ENCODE measurements around the gene DYRK2. TPM values are rescaled to one million over a fixed set of nuclear protein-coding genes. Genes with fewer than 3 reads are reported as not detected.

Gene DYRK2
- 28.6 and 35.2 TPM in 2 replicates for total RNA-seq (2021)
- Bru-seq, nascent RNA, result percentile 89 among the genes with signal in this experiment
- BruChase-seq, experiment 1, labeled RNA remaining after a 2-hour chase, result percentile 97 among the genes with signal in this experiment
- percentile 79 among the genes with signal in this experiment for BruChase-seq, experiment 2, labeled RNA remaining after a 6-hour chase
- long read RNA-seq, full-length matches to known transcripts, result 25 of 32 reads
- long read RNA-seq, partial matches to known transcripts, result 0 of 32 reads
- long read RNA-seq, other reads (novel, unspliced or antisense), result 7 of 32 reads

DNA sequence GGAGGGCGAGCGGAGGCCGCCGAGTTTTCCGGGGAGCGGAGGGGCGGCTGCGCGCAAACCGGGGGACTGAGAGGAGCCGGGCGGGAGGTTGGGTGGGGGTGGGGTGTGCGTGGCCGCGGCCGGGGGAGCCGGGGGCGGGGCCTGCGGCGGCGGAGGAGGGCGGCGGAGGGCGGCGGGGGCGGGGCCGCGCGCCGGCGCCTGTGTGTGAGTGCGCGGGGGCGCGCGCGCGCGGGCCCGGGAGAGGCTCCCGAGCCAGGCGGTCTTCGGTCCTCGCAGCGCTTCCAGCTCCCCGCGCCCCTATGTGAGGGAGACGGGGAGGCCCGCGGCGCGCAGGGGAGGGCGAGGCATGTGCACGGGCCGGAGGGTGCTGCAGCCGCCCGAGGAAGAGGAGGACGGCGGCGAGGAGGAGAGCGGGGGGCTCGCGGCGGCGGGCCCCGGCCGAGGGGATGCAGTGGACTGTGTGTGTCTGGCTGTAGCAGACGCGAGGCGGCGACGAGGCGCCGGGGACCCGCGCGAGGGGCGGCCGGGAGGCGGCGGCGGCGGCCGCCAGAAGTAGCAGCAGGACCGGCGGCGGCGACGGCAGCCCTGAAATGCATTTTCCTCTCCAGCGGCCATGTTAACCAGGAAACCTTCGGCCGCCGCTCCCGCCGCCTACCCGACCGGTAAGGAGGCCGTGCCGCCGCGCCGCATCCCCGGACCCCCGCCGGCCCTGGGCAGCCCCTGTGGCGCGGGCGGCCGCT is at the start of gene DYRK2:
TSS of gene DYRK2 (plus strand) at position 225 of the 740 bp plus-strand sequence. CDS start at position 614, 389 bp downstream.
- CTCF ChIA-PET, result interaction anchor here (0.6 to 0.9 kb wide), 2 partner anchors 293 to 294 kb away, joined by 4 to 11 read pairs; no protein-coding TSS in a partner anchor
- no peaks in the 10 kb centered on the region for H3K27me3 ChIP-seq (replicated peaks; ENCODE audit: insufficient read depth, low read depth, low read length, poor library complexity)
- peaks cover 19% of the 10 kb centered on the region for H3K4me1 ChIP-seq (ENCODE audit: insufficient read depth, low read length, poor library complexity, severe bottlenecking)
- no peak for TF ChIP-seq EZH2 (IDR thresholded peaks at IDR 0.05; ENCODE audit: borderline replicate concordance, low read depth, low read length, poor library complexity, severe bottlenecking)
- TF ChIP-seq CTCF (conservative IDR thresholded peaks at IDR 0.05; ENCODE audit: low read depth, low read length), result no peak
- intact Hi-C loops (cut with micrococcal nuclease; ENCODE audit: unreplicated experiment), result loop anchor here (10.0 kb wide), 1 partner anchor 204 kb away; no protein-coding TSS in a partner anchor
- peak; percentile 87 for DNase-seq (ENCODE audit: low spot score)
- H3K36me3 ChIP-seq (ENCODE audit: insufficient read depth, low read length, poor library complexity, severe bottlenecking), result no peaks in the 10 kb centered on the region
- peak within 1 kb of the TSS; percentile 96 for H3K4me3 ChIP-seq (ENCODE audit: low read depth, low read length, poor library complexity, severe bottlenecking)
- POLR2A ChIA-PET (ENCODE audit: low non-redundant PET), result no interaction called here
- peak within 1 kb of the TSS; percentile 90 for H3K27ac ChIP-seq (ENCODE audit: low read depth, low read length, poor library complexity, severe bottlenecking)
- no peaks in the 10 kb centered on the region for H3K9me3 ChIP-seq (ENCODE audit: low read depth, low read length, poor library complexity, severe bottlenecking)
- BruUV-seq (replicated peaks), result no TSS peak

DNA sequence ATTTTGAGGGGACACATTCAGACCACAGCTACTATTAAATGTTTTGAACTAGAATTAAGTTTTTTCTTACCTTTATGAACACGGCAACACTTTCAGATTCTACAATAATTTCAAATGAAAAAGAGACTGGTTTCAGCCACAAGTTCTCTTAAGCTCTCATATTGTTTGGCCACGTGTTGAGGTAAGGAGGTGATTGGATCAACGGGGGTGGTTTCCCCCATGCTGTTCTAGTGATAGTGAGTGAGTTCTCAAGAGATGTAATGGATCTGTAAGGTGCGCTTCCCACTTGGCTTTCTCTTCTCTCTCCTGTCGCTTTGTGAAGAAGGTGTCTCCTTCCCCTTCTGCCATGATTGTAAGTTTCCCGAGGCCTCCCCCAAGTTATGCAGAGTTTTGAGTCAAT is 48.9 kb upstream of the DYRK2 start:
- intact Hi-C loops (cut with micrococcal nuclease; ENCODE audit: unreplicated experiment), result no loop called here
- H3K27ac ChIP-seq (ENCODE audit: low read depth, low read length, poor library complexity, severe bottlenecking), result no peak overlapping the region
- no TSS peak for BruUV-seq (replicated peaks)
- ChIA-PET CTCF (no interaction called here), POLR2A (ENCODE audit: low non-redundant PET) (no interaction called here)
- no peaks in the 10 kb centered on the region for H3K4me1 ChIP-seq (ENCODE audit: insufficient read depth, low read length, poor library complexity, severe bottlenecking)
- no peaks in the 10 kb centered on the region for H3K9me3 ChIP-seq (ENCODE audit: low read depth, low read length, poor library complexity, severe bottlenecking)
- no peak for TF ChIP-seq EZH2 (IDR thresholded peaks at IDR 0.05; ENCODE audit: borderline replicate concordance, low read depth, low read length, poor library complexity, severe bottlenecking)
- no peak for TF ChIP-seq CTCF (conservative IDR thresholded peaks at IDR 0.05; ENCODE audit: low read depth, low read length)
- H3K4me3 ChIP-seq (ENCODE audit: low read depth, low read length, poor library complexity, severe bottlenecking), result no peak overlapping the region
- DNase-seq (ENCODE audit: low spot score), result no peak
- H3K27me3 ChIP-seq (replicated peaks; ENCODE audit: insufficient read depth, low read depth, low read length, poor library complexity), result peaks cover under 1% of the 10 kb centered on the region
- H3K36me3 ChIP-seq (ENCODE audit: insufficient read depth, low read length, poor library complexity, severe bottlenecking), result no peaks in the 10 kb centered on the region

- Histone ChIP-seq H3K27ac (ENCODE audit: low read depth, low read length, poor library complexity, severe bottlenecking) (no peak overlapping the region), H3K4me1 (ENCODE audit: insufficient read depth, low read length, poor library complexity, severe bottlenecking) (no peaks in the 10 kb centered on the region), H3K36me3 (ENCODE audit: insufficient read depth, low read length, poor library complexity, severe bottlenecking) (no peaks in the 10 kb centered on the region), H3K9me3 (ENCODE audit: low read depth, low read length, poor library complexity, severe bottlenecking) (no peaks in the 10 kb centered on the region), H3K4me3 (ENCODE audit: low read depth, low read length, poor library complexity, severe bottlenecking) (no peak overlapping the region), H3K27me3 (replicated peaks; ENCODE audit: insufficient read depth, low read depth, low read length, poor library complexity) (peaks cover 3% of the 10 kb centered on the region)
- ChIA-PET POLR2A (ENCODE audit: low non-redundant PET) (no interaction called here), CTCF (no interaction called here)
- intact Hi-C loops (cut with micrococcal nuclease; ENCODE audit: unreplicated experiment), result no loop called here
- DNase-seq (ENCODE audit: low spot score), result no peak
- no TSS peak for BruUV-seq (replicated peaks)
- TF ChIP-seq EZH2 (IDR thresholded peaks at IDR 0.05; ENCODE audit: borderline replicate concordance, low read depth, low read length, poor library complexity, severe bottlenecking) (no peak), CTCF (conservative IDR thresholded peaks at IDR 0.05; ENCODE audit: low read depth, low read length) (no peak)
Measured at GRCh38 chr12:67601126-67601525, 47.4 kb upstream of the DYRK2 start.
